HK-2 (cell line): Measurements from ENCODE around the gene KBTBD6.
"Not testable (repeated sequence)": the region's sequence is repeated elsewhere in the genome, so short reads cannot be mapped to it uniquely, and the experiment has no call there.

Source experiments
- DNase-seq: peaks from one replicate; pipeline ENCODE4 v3.0.0-alpha.2; 2018; ENCODE audit not compliant: unreplicated experiment

Gene KBTBD6

DNA sequence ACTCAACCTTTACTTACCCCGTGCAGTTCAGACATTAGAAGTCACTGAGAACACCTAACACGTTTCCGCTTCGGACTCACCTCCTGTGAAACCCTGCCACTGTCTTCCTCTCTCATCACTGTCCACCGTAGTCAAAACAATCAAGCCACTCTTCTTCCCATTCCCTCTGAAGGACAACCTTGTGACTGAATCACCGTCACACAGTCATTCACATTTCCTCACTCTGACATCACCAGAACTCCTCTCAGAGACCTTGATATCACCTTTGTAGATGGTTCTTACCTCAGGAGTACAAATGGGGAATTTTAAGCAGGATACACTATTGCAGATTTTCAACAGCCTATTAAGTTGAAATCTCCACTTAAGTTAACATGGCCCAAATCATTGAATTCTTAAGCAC, 1.3 kb upstream of the KBTBD6 start:
- DNase-seq, result no peak

DNA sequence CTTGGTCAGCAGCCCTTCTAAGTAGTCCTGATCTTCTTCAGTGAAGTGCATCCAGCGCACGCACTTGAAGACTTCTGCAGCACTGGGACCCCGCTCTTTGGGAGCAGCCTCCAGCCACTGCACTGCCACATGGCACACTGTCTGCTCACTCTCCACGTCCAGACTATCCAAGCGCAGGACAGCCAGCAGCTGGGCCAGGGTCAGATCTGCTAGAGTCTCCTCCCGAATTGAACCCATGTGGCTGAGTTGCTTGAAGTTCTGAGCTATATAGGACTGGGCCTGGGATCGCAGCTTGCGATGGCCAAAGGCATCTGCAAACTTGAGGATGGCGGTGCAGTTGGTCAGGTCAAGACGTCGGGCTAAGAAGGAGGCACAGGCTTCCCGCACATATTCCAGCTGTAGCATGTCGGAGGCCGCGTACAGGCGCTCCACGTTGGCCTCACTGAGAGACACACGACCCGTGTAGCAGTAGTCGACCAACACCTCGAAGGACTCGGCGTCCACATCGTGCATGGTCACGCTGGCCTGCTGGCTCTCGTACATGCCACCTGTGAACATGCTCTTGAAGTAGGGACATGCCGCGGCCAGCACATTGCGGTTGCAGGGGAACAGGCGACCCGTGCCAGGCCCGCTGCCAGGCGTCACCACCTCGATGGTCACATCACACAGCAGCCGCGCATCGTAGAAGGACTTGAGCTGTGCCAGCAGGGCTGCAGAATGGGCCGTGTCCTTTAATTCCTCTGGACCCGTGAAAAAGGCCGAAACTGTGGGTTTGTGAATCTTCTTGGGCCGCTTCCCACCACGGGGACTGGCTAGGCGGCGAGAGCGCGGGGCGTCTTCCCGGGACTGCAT, 716 bp downstream of the KBTBD6 start:
- DNase-seq, result not testable (repeated sequence)

- not testable (repeated sequence) for DNase-seq
These were observed 1.4 kb downstream of the KBTBD6 start for GRCh38 chr13:41131189-41131588.

DNA sequence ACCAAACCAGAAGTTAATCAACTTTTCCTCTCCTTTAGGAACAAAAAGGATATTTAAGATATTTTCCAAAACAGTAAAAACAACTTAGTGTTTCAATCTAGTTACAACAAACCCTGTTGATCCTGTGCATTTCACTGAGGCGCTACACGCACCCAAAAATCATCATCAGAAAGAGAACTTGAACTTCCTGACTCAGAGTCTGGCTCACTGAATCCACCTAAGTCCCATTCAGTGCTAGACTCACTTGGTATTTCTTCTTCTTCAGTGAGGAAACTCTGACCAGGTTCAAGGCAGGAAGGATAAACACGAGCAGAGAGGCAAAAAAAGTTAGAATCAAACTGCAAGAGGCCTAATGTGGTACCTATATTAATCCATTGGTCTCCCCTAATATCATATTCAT, 2.2 kb downstream of the KBTBD6 start:
- DNase-seq, result no peak

GRCh38 chr13:41127701-41128100, 4.9 kb downstream of the KBTBD6 start:
- DNase-seq, result no peak

DNA sequence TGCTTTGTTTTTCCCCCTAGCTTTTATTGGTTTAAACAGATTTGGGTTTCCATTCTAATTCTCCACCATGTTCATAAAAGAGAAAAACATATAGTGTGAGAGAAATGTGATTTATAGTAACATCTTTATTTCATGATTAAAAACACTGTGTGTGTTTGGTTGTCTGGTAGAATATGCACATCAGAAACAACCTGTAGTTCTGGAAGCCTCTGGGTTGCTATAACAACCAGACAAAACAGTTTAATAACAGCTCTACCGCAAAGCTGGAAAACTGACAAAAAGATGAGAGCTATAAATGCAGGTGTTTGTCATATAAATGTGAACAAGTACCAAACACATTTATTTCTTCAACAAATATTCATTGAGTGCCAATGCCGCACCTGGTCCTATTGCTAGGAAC, 9.8 kb downstream of the KBTBD6 start:
- DNase-seq, result no peak

- no peak for DNase-seq
These were observed 14.7 kb downstream of the KBTBD6 start for GRCh38 chr13:41117869-41118268.

- no peak for DNase-seq
These were observed 21.1 kb downstream of the KBTBD6 start for GRCh38 chr13:41111454-41111853.

GRCh38 chr13:41107584-41108014, 25.0 kb downstream of the KBTBD6 start:
- DNase-seq, result no peak

- DNase-seq, result no peak
These were observed 25.5 kb downstream of the KBTBD6 start for GRCh38 chr13:41107104-41107571.

DNA sequence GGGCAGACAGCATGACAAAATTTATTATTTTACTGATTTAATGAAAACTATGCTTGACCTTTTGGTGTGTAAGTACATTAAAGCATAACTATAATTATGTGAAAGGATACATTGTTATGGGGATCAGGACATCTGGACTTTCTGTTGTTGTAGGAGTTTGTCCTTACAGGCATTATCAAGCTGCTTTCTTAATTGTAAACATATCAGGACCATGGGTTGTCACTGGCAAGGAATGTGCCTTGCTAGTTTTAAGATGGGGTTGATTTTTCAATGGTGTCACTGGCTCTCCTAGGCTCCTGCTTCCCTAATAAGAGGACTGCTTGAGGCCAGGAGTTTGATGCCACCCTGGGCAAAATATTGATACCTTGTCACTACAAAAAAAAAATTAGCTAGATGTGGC, 32.6 kb downstream of the KBTBD6 start:
- DNase-seq, result no peak

- DNase-seq, result no peak
These were observed 33.8 kb downstream of the KBTBD6 start for GRCh38 chr13:41098761-41099160.

GRCh38 chr13:41095681-41096080, 36.9 kb downstream of the KBTBD6 start:
- not testable (repeated sequence) for DNase-seq

GRCh38 chr13:41085961-41086585, 46.5 kb downstream of the KBTBD6 start:
- no peak for DNase-seq

DNA sequence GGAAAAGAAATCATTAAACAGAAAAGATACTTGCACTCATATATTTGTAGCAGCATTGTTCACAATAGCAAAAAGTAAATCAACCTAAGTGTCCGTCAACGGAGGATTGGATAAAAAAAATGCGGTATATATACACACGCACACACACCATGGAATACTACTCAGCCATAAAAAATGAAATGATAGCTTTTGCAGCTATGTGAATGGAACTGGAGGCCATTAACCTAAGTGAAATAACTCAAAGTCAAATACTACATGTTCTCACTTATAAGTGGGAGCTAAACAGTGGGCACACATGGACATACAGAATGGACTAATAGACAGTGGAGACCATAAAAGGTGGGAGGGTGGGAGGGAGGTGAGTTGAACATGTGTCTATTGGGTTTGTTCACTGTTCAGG, 52.9 kb downstream of the KBTBD6 start:
- no peak for DNase-seq
